HUES64 (cell line): ENCODE results near the gene MROH2A.

Source experiments
- H3K27ac ChIP-seq: 2 replicates; pipeline ENCODE4 v1.7.0; 2013; ENCODE audit warnings: low read depth, low read length, inconsistent platforms
- H3K27me3 ChIP-seq: 2 replicates; pipeline ENCODE4 v1.6.1; 2013; ENCODE audit warnings: mild to moderate bottlenecking, low read length; ENCODE audit not compliant: insufficient read depth
- H3K36me3 ChIP-seq: 2 replicates; pipeline ENCODE4 v1.6.1; 2013; ENCODE audit warnings: mild to moderate bottlenecking, low read length; ENCODE audit not compliant: insufficient read depth
- H3K4me1 ChIP-seq: 2 replicates; pipeline ENCODE4 v1.6.1; 2013; ENCODE audit warnings: mild to moderate bottlenecking, low read length, moderate library complexity; ENCODE audit not compliant: insufficient read depth
- H3K4me3 ChIP-seq: 2 replicates; pipeline ENCODE4 v1.5.1; 2013; ENCODE audit warnings: mild to moderate bottlenecking, low read length, moderate library complexity
- H3K9ac ChIP-seq: 2 replicates; pipeline ENCODE4 v1.6.1; 2013; ENCODE audit warnings: mild to moderate bottlenecking, low read depth, low read length
- H3K9me3 ChIP-seq: 2 replicates; pipeline ENCODE4 v1.6.1; 2013; ENCODE audit warnings: low read depth, low read length; ENCODE audit not compliant: insufficient read depth
- WGBS: fragments of 150-250, 120-280 bp; methylation state at CpG from one replicate; pipeline ENCODE4 v1.1.7; 2013; ENCODE audit warnings: missing lambda C conversion rate; 5-methylcytosine and 5-hydroxymethylcytosine counted together

MROH2A gene

DNA sequence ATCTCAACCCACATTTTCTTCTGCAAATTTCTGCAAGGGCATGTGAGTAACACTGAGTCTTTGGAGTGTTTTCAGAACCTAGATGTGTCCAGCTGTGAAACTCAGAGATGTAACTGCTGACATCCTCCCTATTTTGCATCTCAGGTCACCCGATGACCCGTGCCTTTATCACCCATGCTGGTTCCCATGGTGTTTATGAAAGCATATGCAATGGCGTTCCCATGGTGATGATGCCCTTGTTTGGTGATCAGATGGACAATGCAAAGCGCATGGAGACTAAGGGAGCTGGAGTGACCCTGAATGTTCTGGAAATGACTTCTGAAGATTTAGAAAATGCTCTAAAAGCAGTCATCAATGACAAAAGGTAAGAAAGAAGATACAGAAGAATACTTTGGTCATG lies 10.1 kb upstream of the MROH2A start:
- no peaks in the 10 kb centered on the region for H3K9me3 ChIP-seq
- no peak overlapping the region for H3K27ac ChIP-seq
- H3K4me3 ChIP-seq, result no peak overlapping the region
- WGBS, result 75% methylated on average over 4 of the region's 4 CpGs
- no peaks in the 10 kb centered on the region for H3K36me3 ChIP-seq
- H3K4me1 ChIP-seq, result no peaks in the 10 kb centered on the region
- no peaks in the 10 kb centered on the region for H3K27me3 ChIP-seq
- no peak overlapping the region for H3K9ac ChIP-seq

DNA sequence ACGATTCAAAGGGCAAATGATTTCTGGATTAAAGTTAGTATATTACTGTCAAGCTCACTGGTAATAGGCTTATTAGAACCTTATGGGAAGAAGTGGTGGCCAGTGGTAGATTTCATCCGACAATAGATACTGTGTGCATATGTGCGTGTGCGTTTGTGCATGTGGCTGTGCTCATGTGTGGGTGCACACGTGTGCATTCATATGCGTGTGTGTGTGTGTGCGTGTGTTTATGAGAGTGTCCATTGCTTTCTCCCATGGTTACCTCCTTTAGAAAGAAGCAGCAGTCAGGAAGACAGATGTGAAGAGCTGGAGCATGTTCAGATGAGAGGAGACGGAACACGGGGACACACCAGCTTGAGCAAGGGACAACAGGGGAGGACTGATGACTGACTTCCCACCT lies 8.9 kb upstream of the MROH2A start:
- H3K9me3 ChIP-seq, result no peaks in the 10 kb centered on the region
- WGBS, result 96% methylated on average over 9 of the region's 9 CpGs

DNA sequence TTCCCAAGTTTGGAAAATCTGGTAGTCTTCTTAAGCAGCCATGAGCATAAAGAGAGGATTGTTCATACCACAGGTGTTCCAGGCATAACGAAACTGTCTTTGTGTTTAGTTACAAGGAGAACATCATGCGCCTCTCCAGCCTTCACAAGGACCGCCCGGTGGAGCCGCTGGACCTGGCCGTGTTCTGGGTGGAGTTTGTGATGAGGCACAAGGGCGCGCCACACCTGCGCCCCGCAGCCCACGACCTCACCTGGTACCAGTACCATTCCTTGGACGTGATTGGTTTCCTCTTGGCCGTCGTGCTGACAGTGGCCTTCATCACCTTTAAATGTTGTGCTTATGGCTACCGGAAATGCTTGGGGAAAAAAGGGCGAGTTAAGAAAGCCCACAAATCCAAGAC lies 6.0 kb upstream of the MROH2A start:
- 90% methylated on average over 16 of the region's 16 CpGs for WGBS

More for the DNA sequence above, 8.9 kb upstream of the MROH2A start:
- Histone ChIP-seq H3K27me3 (no peaks in the 10 kb centered on the region), H3K4me1 (no peaks in the 10 kb centered on the region), H3K4me3 (no peak overlapping the region), H3K9ac (no peak overlapping the region), H3K27ac (no peak overlapping the region), H3K36me3 (no peaks in the 10 kb centered on the region)

DNA sequence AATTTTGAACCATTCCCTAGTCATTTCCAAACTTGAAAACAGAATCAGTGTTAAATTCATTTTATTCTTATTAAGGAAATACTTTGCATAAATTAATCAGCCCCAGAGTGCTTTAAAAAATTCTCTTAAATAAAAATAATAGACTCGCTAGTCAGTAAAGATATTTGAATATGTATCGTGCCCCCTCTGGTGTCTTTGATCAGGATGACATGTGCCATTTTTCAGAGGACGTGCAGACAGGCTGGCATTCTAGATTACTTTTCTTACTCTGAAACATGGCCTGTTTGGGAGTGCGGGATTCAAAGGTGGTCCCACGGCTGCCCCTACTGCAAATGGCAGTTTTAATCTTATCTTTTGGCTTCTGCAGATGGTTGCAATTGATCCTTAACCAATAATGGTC lies 5.5 kb upstream of the MROH2A start:
- Histone ChIP-seq H3K4me1 (no peaks in the 10 kb centered on the region), H3K9me3 (no peaks in the 10 kb centered on the region), H3K27ac (no peak overlapping the region), H3K27me3 (no peaks in the 10 kb centered on the region), H3K9ac (no peak overlapping the region), H3K4me3 (no peak overlapping the region), H3K36me3 (no peaks in the 10 kb centered on the region)
- 90% methylated on average over 5 of the region's 5 CpGs for WGBS

More for the DNA sequence above, 6.0 kb upstream of the MROH2A start:
- Histone ChIP-seq H3K36me3 (no peaks in the 10 kb centered on the region), H3K27me3 (no peaks in the 10 kb centered on the region), H3K4me1 (no peaks in the 10 kb centered on the region), H3K27ac (no peak overlapping the region), H3K9me3 (no peaks in the 10 kb centered on the region), H3K9ac (no peak overlapping the region), H3K4me3 (no peak overlapping the region)

DNA sequence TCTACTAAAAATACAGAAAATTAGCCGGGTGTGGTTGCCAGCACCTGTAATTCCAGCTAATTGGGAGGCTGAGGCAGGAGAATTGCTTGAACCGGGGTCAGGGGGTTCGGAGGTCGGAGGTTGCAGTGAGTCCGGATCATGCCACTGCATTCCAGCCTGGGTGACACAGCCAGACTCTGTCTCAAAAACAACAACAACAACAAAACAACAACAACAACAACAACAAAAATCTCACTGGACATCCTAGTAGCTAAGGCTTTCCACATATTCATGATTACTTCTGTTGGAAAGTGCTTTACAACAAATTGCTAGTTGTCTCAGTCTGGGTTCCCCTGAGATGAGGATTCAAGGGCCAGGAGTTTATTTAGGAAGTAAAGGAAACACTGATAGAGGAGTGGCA lies 4.3 kb upstream of the MROH2A start:
- no peaks in the 10 kb centered on the region for H3K36me3 ChIP-seq
- H3K4me3 ChIP-seq, result no peak overlapping the region
- H3K9ac ChIP-seq, result no peak overlapping the region
- H3K4me1 ChIP-seq, result no peaks in the 10 kb centered on the region
- H3K27me3 ChIP-seq, result no peaks in the 10 kb centered on the region
- WGBS, result 96% methylated on average over 5 of the region's 5 CpGs
- no peaks in the 10 kb centered on the region for H3K9me3 ChIP-seq
- no peak overlapping the region for H3K27ac ChIP-seq

DNA sequence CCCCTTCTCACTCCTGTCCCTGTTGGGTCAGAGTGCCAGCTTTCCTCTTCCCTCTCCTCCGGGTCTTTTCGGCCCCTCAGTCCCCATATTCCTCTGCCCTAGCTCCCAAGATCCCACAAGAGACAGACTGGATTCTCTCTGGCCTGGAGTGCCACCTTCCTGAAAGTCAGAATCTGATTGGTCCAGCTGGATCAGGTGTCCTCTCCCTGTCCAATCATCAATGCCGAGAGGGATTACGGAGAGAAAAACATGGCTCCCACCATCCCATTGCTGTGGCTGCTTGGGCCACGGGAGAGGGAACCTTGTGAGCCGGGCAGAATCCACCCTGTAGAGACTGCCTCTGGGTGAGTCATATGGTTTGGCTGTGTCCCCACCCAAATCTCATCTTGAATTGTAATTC lies 2.7 kb upstream of the MROH2A start:
- Histone ChIP-seq H3K27me3 (no peaks in the 10 kb centered on the region), H3K4me3 (no peak overlapping the region), H3K9me3 (no peaks in the 10 kb centered on the region), H3K4me1 (no peaks in the 10 kb centered on the region), H3K36me3 (no peaks in the 10 kb centered on the region), H3K27ac (no peak overlapping the region), H3K9ac (no peak overlapping the region)
- 95% methylated on average over 6 of the region's 6 CpGs for WGBS

DNA sequence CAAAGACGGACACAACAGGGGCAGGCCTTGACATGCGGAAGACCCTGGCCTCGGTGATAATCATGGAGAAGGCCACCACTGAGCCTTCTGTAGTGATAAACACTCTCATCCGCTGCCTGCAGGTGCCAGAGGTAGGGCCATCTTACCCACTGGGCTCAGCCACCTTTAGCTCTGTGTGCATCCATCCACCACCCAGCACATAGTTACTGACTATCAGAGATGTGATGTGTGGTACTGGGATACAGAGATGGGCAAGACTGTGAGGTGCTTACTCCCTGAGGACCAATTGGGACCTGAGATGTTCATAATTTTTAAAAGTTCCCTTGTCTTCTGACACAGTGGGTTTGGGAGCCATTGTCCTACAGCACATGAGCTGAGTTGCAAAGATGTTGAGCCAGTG lies 1.6 kb downstream of the MROH2A start:
- Histone ChIP-seq H3K27ac (no peak overlapping the region), H3K4me3 (no peak overlapping the region), H3K4me1 (no peaks in the 10 kb centered on the region), H3K9ac (no peak overlapping the region), H3K9me3 (no peaks in the 10 kb centered on the region), H3K27me3 (no peaks in the 10 kb centered on the region), H3K36me3 (no peaks in the 10 kb centered on the region)
- 94% methylated on average over 4 of the region's 4 CpGs for WGBS

DNA sequence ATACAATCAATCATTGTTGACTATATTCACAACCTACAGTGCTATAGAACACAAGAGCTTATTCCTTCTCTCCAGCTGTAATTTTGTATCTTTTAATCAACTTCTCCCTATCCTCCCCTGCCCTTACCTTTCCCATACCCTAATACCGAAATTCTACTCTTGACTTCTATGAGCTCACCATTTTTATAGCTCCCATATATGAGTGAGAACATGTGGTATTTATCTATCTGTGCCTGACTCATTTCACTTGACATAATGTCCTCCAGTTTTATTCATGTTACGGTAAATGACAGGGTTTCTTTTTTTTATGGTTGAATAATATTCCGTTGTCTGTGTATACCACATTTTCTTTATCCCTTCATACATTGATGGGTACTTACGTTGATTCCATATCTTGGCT lies 2.6 kb downstream of the MROH2A start:
- Histone ChIP-seq H3K36me3 (no peaks in the 10 kb centered on the region), H3K4me1 (no peaks in the 10 kb centered on the region), H3K9me3 (no peaks in the 10 kb centered on the region), H3K27me3 (no peaks in the 10 kb centered on the region), H3K9ac (no peak overlapping the region), H3K27ac (no peak overlapping the region), H3K4me3 (no peak overlapping the region)
- WGBS, result 100% methylated on average over 1 of the region's 4 CpGs

DNA sequence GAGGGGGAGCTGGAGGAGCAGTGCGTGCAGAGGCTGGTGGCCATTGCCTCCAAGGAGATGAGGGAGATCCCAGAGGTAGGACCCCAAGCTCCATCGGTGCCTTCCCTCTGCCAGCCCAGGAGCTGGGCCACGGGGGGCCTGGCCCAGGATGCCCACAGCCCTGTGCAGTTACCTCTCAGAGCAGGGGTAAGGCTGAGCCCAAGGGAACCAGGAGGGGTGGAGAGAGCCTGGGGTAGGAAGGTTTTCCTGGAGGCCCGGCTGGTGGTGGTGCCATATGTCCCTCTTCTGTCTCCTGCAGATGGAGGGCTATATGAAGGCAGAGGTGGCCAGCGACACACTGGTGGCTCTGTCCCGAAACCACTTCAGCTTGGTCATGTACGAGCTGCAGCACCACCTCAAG lies 11.4 kb downstream of the MROH2A start:
- no peaks in the 10 kb centered on the region for H3K36me3 ChIP-seq
- H3K9me3 ChIP-seq, result no peaks in the 10 kb centered on the region
- H3K4me1 ChIP-seq, result no peaks in the 10 kb centered on the region
- H3K27ac ChIP-seq, result no peak overlapping the region
- 94% methylated on average over 7 of the region's 7 CpGs for WGBS
- H3K4me3 ChIP-seq, result no peak overlapping the region
- H3K9ac ChIP-seq, result no peak overlapping the region
- H3K27me3 ChIP-seq, result no peaks in the 10 kb centered on the region

DNA sequence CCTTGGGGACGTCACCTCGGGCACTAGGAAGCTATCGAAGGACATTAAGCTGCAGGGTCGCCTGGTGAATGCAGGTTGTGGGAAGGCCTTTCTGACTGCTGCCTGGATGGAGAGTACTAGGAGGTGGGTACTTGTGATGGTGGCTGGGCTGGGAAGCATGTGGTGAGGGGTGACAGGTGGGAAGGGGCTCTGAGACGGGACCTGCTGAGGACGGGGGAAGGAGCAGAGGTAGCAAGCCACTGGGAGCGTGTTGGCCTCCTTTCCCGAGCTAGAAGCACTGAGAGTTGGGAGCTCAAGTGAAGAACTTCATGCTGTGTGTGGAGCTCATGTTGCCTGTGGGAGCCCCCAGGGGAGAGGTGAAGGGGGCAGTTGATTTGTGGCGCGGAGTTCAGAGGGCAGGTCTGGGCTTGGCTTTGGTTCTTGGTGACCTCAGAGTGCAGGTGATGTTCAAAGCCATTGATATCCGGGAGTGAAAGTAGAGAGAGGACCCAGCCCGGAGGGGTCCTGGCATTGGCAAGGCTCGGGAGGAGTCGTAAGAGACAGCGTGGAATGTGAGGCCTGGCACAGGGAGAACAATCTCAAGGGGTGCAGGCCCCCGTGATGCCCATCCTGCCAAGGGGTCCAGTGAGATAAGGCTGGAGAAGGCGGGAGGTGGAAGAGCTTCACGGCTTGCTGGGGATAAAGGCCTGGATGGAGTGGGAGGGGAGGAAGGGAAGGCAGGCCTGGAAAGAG lies 13.2 kb downstream of the MROH2A start:
- H3K4me3 ChIP-seq, result no peak overlapping the region
- no peaks in the 10 kb centered on the region for H3K36me3 ChIP-seq
- no peak overlapping the region for H3K9ac ChIP-seq
- H3K27me3 ChIP-seq, result no peaks in the 10 kb centered on the region
- H3K27ac ChIP-seq, result no peak overlapping the region
- WGBS, result 92% methylated on average over 18 of the region's 18 CpGs
- H3K9me3 ChIP-seq, result no peaks in the 10 kb centered on the region
- no peaks in the 10 kb centered on the region for H3K4me1 ChIP-seq

DNA sequence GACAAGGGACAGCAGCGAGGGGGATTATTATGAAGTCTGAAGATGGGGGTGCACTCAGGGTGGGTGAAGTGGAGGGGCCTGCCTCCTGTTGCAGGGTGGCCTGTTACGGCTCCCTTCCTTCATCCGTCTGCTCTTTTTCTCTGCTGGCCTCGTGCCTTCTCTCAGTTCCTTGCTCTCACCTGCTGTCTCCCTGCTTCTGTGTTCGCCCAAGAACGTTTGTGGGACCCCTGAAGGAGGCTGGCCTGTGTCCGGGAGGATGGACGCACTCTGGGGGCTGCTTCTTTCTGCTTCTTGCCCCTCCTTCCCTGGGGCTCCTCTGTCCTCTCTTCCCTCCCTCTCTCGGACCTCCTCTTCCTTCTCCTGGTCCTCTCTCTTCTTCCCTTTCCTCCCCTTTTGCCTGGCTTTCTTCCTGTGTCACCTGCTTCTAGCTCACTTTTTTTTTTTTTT lies 13.8 kb downstream of the MROH2A start:
- Histone ChIP-seq H3K9me3 (no peaks in the 10 kb centered on the region), H3K36me3 (no peaks in the 10 kb centered on the region), H3K27me3 (no peaks in the 10 kb centered on the region), H3K4me1 (no peaks in the 10 kb centered on the region), H3K9ac (no peak overlapping the region), H3K4me3 (no peak overlapping the region), H3K27ac (no peak overlapping the region)
- 94% methylated on average over 9 of the region's 9 CpGs for WGBS

DNA sequence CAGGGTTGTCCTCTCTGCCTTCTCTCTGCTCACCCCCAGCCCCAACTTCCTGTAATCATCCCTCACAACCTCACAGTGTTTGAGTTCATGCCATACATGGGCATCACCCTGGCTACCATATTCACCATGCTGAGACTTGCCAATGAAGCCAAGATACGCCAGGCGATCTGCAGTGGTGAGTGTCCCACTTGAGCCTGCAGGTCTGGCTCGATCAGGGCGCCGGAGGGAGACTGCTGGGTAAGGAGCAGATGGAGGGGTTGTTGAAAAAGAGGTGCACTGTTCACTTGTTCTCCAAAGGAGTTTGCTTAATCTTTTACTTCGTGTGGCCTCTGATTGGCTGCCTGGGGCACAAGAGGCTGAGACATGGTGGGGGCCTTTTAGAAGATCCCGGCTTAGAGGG lies 14.6 kb downstream of the MROH2A start:
- Histone ChIP-seq H3K4me1 (no peaks in the 10 kb centered on the region), H3K36me3 (no peaks in the 10 kb centered on the region), H3K27ac (no peak overlapping the region), H3K27me3 (no peaks in the 10 kb centered on the region), H3K9ac (no peak overlapping the region), H3K9me3 (no peaks in the 10 kb centered on the region), H3K4me3 (no peak overlapping the region)
- WGBS, result 93% methylated on average over 7 of the region's 7 CpGs
